H9 (cell line): ENCODE results near the gene HNF1A. TPM values are rescaled to one million over a fixed set of nuclear protein-coding genes. Genes with fewer than 3 reads are reported as not detected.
A peak's percentile ranks its signal among the peaks of the same experiment; 100 is the strongest.

ENCODE experiments used
- DNase-seq: peaks from one replicate; pipeline ENCODE4 v3.0.0-alpha.2; 2017
- H2AFZ ChIP-seq: one replicate; pipeline ENCODE4 v1.6.1; 2013; ENCODE audit warnings: mild to moderate bottlenecking, low read length, control low read depth, moderate library complexity
- H2AK5ac ChIP-seq: 2 replicates; pipeline ENCODE4 v1.6.1; 2013; ENCODE audit warnings: low read length, control low read depth, mixed read lengths; ENCODE audit not compliant: insufficient read length
- H2BK120ac ChIP-seq: one replicate; pipeline ENCODE4 v1.6.1; 2013; ENCODE audit warnings: low read depth, mild to moderate bottlenecking, low read length, control low read depth, inconsistent platforms; ENCODE audit not compliant: poor library complexity, severe bottlenecking
- H2BK12ac ChIP-seq: 2 replicates; pipeline ENCODE4 v1.6.1; 2013; ENCODE audit warnings: low read length, control low read depth, mixed read lengths, low read depth; ENCODE audit not compliant: insufficient read length
- H2BK15ac ChIP-seq: 2 replicates; pipeline ENCODE4 v1.6.1; 2013; ENCODE audit warnings: low read depth, low read length, control low read depth
- H2BK20ac ChIP-seq: one replicate; pipeline ENCODE4 v1.6.1; 2013; ENCODE audit warnings: low read depth, mild to moderate bottlenecking, low read length, control low read depth, inconsistent platforms; ENCODE audit not compliant: poor library complexity, severe bottlenecking
- H2BK5ac ChIP-seq: 2 replicates; pipeline ENCODE4 v1.6.1; 2013; ENCODE audit warnings: low read length, control low read depth, mixed read lengths; ENCODE audit not compliant: insufficient read length
- H3K14ac ChIP-seq: 2 replicates; pipeline ENCODE4 v1.6.1; 2013; ENCODE audit warnings: low read length, control low read depth; ENCODE audit not compliant: insufficient read depth
- H3K18ac ChIP-seq: 2 replicates; pipeline ENCODE4 v1.6.1; 2013; ENCODE audit warnings: low read depth, mild to moderate bottlenecking, mixed read lengths, low read length, control low read depth; ENCODE audit not compliant: insufficient read length
- H3K23ac ChIP-seq: 2 replicates; pipeline ENCODE4 v1.6.1; 2013; ENCODE audit warnings: low read length, control low read depth, mixed read lengths, low read depth; ENCODE audit not compliant: insufficient read length
- H3K23me2 ChIP-seq: 2 replicates; pipeline ENCODE4 v1.6.1; 2013; ENCODE audit warnings: low read depth, mild to moderate bottlenecking, mixed read lengths, low read length, control low read depth; ENCODE audit not compliant: insufficient read length, poor library complexity, severe bottlenecking
- H3K27ac ChIP-seq: 2 replicates; pipeline ENCODE4 v1.5.1; 2013; ENCODE audit warnings: low read length, control low read depth, mixed read lengths, low read depth; ENCODE audit not compliant: insufficient read length
- H3K27me3 ChIP-seq: 2 replicates; pipeline ENCODE4 v1.6.1; 2013; ENCODE audit warnings: low read length, control low read depth, inconsistent platforms; ENCODE audit not compliant: insufficient read depth
- H3K4ac ChIP-seq: 2 replicates; pipeline ENCODE4 v1.6.1; 2013; ENCODE audit warnings: low read depth, mild to moderate bottlenecking, control low read depth, inconsistent platforms, low read length, moderate library complexity
- H3K4me1 ChIP-seq: 2 replicates; pipeline ENCODE4 v1.6.1; 2013; ENCODE audit warnings: low read length, control low read depth, inconsistent platforms; ENCODE audit not compliant: insufficient read depth
- H3K4me2 ChIP-seq: 2 replicates; pipeline ENCODE4 v1.6.1; 2013; ENCODE audit warnings: low read length, control low read depth, mixed read lengths; ENCODE audit not compliant: insufficient read length, insufficient read depth
- H3K56ac ChIP-seq: 2 replicates; pipeline ENCODE4 v1.6.1; 2013; ENCODE audit warnings: low read depth, mild to moderate bottlenecking, mixed read lengths, low read length, control low read depth; ENCODE audit not compliant: insufficient read length
- H3K79me1 ChIP-seq: 2 replicates; pipeline ENCODE4 v1.6.1; 2013; ENCODE audit warnings: low read depth, mild to moderate bottlenecking, moderate library complexity, low read length, control low read depth, inconsistent platforms; ENCODE audit not compliant: insufficient read depth, poor library complexity, severe bottlenecking
- H3K79me2 ChIP-seq: 2 replicates; pipeline ENCODE4 v1.6.1; 2013; ENCODE audit warnings: low read length, control low read depth, inconsistent platforms; ENCODE audit not compliant: insufficient read depth
- H3K9ac ChIP-seq: 2 replicates; pipeline ENCODE4 v1.6.1; 2013; ENCODE audit warnings: low read length, control low read depth, mixed read lengths; ENCODE audit not compliant: insufficient read length; ENCODE audit errors: extremely low read depth
- H3K9me3 ChIP-seq: one replicate; pipeline ENCODE4 v1.6.1; 2013; ENCODE audit warnings: low read depth, low read length, inconsistent platforms; ENCODE audit not compliant: control insufficient read depth
- H3T11ph ChIP-seq: one replicate; pipeline ENCODE4 v1.6.1; 2013; ENCODE audit warnings: mild to moderate bottlenecking, low read length, control low read depth, inconsistent platforms
- H4K20me1 ChIP-seq: one replicate; pipeline ENCODE4 v1.6.1; 2013; ENCODE audit not compliant: control insufficient read depth, insufficient read length, insufficient read depth
- H4K5ac ChIP-seq: 2 replicates; pipeline ENCODE4 v1.6.1; 2013; ENCODE audit warnings: low read depth, mild to moderate bottlenecking, mixed read lengths, low read length, control low read depth; ENCODE audit not compliant: insufficient read length
- H4K8ac ChIP-seq: replicated peaks from 2 replicates; pipeline ENCODE4 v1.6.1; 2013; ENCODE audit warnings: low read length, control low read depth, mixed read lengths, low read depth; ENCODE audit not compliant: insufficient read length
- H4K91ac ChIP-seq: 2 replicates; pipeline ENCODE4 v1.6.1; 2013; ENCODE audit warnings: low read depth, mild to moderate bottlenecking, moderate library complexity, mixed read lengths, low read length, control low read depth; ENCODE audit not compliant: insufficient read length
- H3K27ac Mint-ChIP-seq, 3 experiments: 2 replicates in 2 of 3; 3 replicates in 1 of 3; pipeline ENCODE4 v1.8.0; 2020 to 2021; ENCODE audit warnings: mixed read lengths in 3 of 3, mild to moderate bottlenecking in 1 of 3, moderate library complexity in 1 of 3
- H3K27me3 Mint-ChIP-seq: 2 replicates; pipeline ENCODE4 v1.8.0; 2021; ENCODE audit warnings: low read depth, mild to moderate bottlenecking, moderate library complexity, mixed read lengths
- H3K36me3 Mint-ChIP-seq, 3 experiments: 2 replicates in 2 of 3; 3 replicates in 1 of 3; pipeline ENCODE4 v1.8.0; 2020 to 2021; ENCODE audit warnings: low read depth in 3 of 3, mixed read lengths in 3 of 3; ENCODE audit not compliant: insufficient read depth in 1 of 3
- H3K4me1 Mint-ChIP-seq, 2 experiments: 2 replicates each; pipeline ENCODE4 v1.8.0; 2020; ENCODE audit warnings: mixed read lengths in 2 of 2
- H3K4me3 Mint-ChIP-seq, 2 experiments: 2 replicates in 1 of 2; 3 replicates in 1 of 2; pipeline ENCODE4 v1.8.0; 2020 to 2021; ENCODE audit warnings: mild to moderate bottlenecking in 2 of 2, mixed read lengths in 2 of 2, moderate library complexity in 1 of 2
- H3K9me3 Mint-ChIP-seq, 2 experiments: 2 replicates in 1 of 2; 3 replicates in 1 of 2; pipeline ENCODE4 v1.8.0; 2020; ENCODE audit warnings: mild to moderate bottlenecking in 2 of 2, mixed read lengths in 2 of 2, moderate library complexity in 1 of 2
- CTCF ChIP-seq: fragments of 200-600 bp; sonication (generic); conservative IDR thresholded peaks from 3 replicates; pipeline ENCODE4 v1.8.0; 2021; ENCODE audit warnings: antibody characterized with exemption, mild to moderate bottlenecking
- WGBS: extraction: QIAGEN DNeasy Blood & Tissue Kit; methylation state at CpG from one replicate; pipeline ENCODE4 v1.1.7; 2013; ENCODE audit warnings: missing lambda C conversion rate, low lambda C conversion rate, mixed read lengths; ENCODE audit not compliant: insufficient read length; ENCODE audit errors: extremely low coverage; 5-methylcytosine and 5-hydroxymethylcytosine counted together
- total RNA-seq: library from RNA; stranded (reverse); gene quantifications from 2 replicates; pipeline ENCODE4 v1.2.1, GENCODE V29; 2021

HNF1A gene
- total RNA-seq, 1 experiment from 2014 or later, result not detected

GRCh38 chr12:120999191-121000120, 21.1 kb downstream of the HNF1A start:
- H3K4ac ChIP-seq, result no peak overlapping the region
- H3K4me3 Mint-ChIP-seq, result peak overlapping the region; percentile 12 to 30; a peak in 1 of 5 replicates

More at GRCh38 chr12:120999191-121000120, 21.1 kb downstream of the HNF1A start:
- Histone ChIP-seq H3K56ac (no peak overlapping the region), H3K79me1 (no peaks in the 10 kb centered on the region), H2BK120ac (no peak overlapping the region), H3K27me3 (no peaks in the 10 kb centered on the region), H3K14ac (no peak overlapping the region), H3K4me2 (no peak overlapping the region), H3K23me2 (no peaks in the 10 kb centered on the region), H3K4me1 (no peaks in the 10 kb centered on the region), H2AK5ac (no peak overlapping the region), H3K9me3 (no peaks in the 10 kb centered on the region), H4K5ac (no peak overlapping the region), H3K18ac (peak overlapping the region; percentile 6), H3K79me2 (no peaks in the 10 kb centered on the region), H4K20me1 (no peaks in the 10 kb centered on the region), H4K91ac (no peak overlapping the region), H3K23ac (no peak overlapping the region), H3K9ac (no peak overlapping the region), H2BK12ac (no peak overlapping the region), H3K27ac (no peak overlapping the region), H2BK15ac (no peak overlapping the region), H3T11ph (no peak overlapping the region), H4K8ac (no peak overlapping the region), H2AFZ (no peak overlapping the region), H2BK20ac (no peak overlapping the region), H2BK5ac (no peak overlapping the region)
- Mint-ChIP-seq H3K27me3 (peaks cover 3% of the 10 kb centered on the region), H3K27ac (peak overlapping the region in 1 of 3 experiments; percentile 68; a peak in 1 of 7 replicates), H3K9me3 (peaks cover 0 to 3% of the 10 kb centered on the region in 2 experiments; a peak in 2 of 5 replicates), H3K4me1 (peaks cover 6 to 10% of the 10 kb centered on the region in 2 experiments), H3K36me3 (peaks cover 10 to 23% (median 22%) of the 10 kb centered on the region in 3 experiments; a peak in 6 of 7 replicates)
- WGBS, result no CpG with 5 or more reads among the region's 23 CpGs
- TF ChIP-seq CTCF, result no peak
- peak; percentile 91 for DNase-seq
